ENCODE data around the gene FLACC1. TPM values are rescaled to one million over a fixed set of nuclear protein-coding genes. Genes with fewer than 3 reads are reported as not detected.

The FLACC1 gene
- total and polyA plus RNA-seq, 2 experiments from 2014 or later = 0.10 to 0.27 TPM

DNA sequence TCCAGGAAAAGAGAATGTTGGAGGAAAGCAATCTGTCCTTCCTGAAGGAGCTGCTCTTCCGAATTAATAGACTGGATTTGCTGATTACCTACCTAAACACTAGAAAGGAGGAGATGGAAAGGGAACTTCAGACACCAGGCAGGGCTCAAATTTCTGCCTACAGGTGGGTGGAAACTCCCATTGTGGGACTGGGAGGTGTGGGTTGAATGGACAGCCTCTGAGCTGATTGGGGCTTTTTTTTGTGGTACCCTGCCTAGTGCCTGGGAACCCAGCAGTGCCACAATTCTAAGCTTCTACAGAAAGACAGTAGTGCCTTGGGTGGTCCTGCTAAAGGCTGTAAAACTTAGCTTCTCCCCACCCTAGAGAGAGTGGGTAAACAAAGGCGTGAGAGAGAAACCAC lies 90.5 kb downstream of the FLACC1 start:
- no peaks in the 10 kb centered on the region for H3K9me2 ChIP-seq (ENCODE audit: insufficient read depth)
- Mint-ChIP-seq H3K36me3 (ENCODE audit: low read depth) (no peaks in the 10 kb centered on the region), H3K4me1 (no peaks in the 10 kb centered on the region), H3K27me3 (ENCODE audit: insufficient read depth, low read depth, poor library complexity) (peaks cover 4% of the 10 kb centered on the region), H3K27ac (no peak overlapping the region), H3K9me3 (no peaks in the 10 kb centered on the region; the same call in 2 of the 3 replicates), H3K4me3 (no peak overlapping the region)
- H2AFZ ChIP-seq = no peak overlapping the region
- H3K36me3 ChIP-seq (ENCODE audit: insufficient read depth) = no peaks in the 10 kb centered on the region
- no peaks in the 10 kb centered on the region for H4K20me1 ChIP-seq (replicated peaks; ENCODE audit: insufficient read depth)
- no peak overlapping the region for H3K4me2 ChIP-seq
- no peak overlapping the region for H3K27ac ChIP-seq (ENCODE audit: low read depth)
- no peaks in the 10 kb centered on the region for H3K79me2 ChIP-seq (replicated peaks; ENCODE audit: insufficient read depth)
- no peak overlapping the region for H3K4me3 ChIP-seq
- DNase-seq (ENCODE audit: low spot score) (no peak), ATAC-seq (no peak)
- TF ChIP-seq NANOG (IDR thresholded peaks at IDR 0.05; ENCODE audit: borderline replicate concordance) (no peak), CREB1 (CRISPR knock-in tag; IDR thresholded peaks at IDR 0.05; ENCODE audit: low read depth) (no peak), EZH2phosphoT487 (IDR thresholded peaks at IDR 0.05; ENCODE audit: unreplicated experiment) (no peak), ZNF331 (CRISPR knock-in tag; IDR thresholded peaks at IDR 0.05; ENCODE audit: low read depth) (no peak), ZNF114 (CRISPR knock-in tag; IDR thresholded peaks at IDR 0.05) (no peak)
- no peaks in the 10 kb centered on the region for H3K27me3 ChIP-seq (ENCODE audit: insufficient read depth)
- no peaks in the 10 kb centered on the region for H3K4me1 ChIP-seq (ENCODE audit: insufficient read depth)
- no peaks in the 10 kb centered on the region for H3F3A ChIP-seq (replicated peaks; ENCODE audit: low read depth)

DNA sequence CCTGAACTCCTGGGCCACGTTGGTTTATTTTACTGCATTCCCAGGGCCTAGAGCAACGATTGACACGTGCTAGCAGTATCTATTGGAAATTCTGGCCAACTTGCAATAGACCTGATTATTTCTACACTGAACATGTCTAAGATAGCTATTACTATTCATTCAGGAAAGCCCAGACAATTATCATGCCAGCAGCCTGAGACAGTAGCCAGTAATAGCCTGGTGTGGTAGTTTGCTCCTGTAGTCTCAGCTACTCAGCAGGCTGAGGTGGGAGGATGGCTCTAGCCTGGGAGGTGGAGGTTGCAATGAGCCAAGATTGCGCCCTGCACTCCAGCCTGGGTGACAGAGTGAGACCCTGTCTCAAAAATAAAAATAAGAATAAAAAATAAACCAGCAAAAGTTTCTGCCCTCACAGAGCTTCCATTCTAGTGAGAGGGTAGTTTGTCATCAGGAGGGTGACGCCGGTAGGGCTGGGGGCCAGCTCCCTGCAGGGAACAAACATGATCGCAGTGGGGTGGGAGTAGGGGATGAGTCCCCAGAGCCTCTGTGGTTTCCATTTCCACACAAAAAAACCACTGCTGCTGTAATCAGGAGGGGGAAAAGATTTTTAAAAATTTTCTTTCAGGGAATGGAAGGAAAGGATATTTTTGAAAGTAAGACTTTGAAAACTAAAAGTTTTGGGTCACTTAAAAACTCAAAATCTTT lies 92.5 kb downstream of the FLACC1 start:
- no peaks in the 10 kb centered on the region for H3K79me2 ChIP-seq (replicated peaks; ENCODE audit: insufficient read depth)
- no peak overlapping the region for H3K4me2 ChIP-seq
- no peaks in the 10 kb centered on the region for H3K36me3 ChIP-seq (ENCODE audit: insufficient read depth)
- H3K36me3 Mint-ChIP-seq (ENCODE audit: low read depth) = 0 out of 3 replicates have a peak, but pooled peaks cover 2% of the 10 kb centered on the region
- no peaks in the 10 kb centered on the region for H3K9me2 ChIP-seq (ENCODE audit: insufficient read depth)
- H3K27ac Mint-ChIP-seq = no peak overlapping the region
- ATAC-seq = no peak
- H3K27me3 ChIP-seq (ENCODE audit: insufficient read depth) = no peaks in the 10 kb centered on the region
- no peaks in the 10 kb centered on the region for H4K20me1 ChIP-seq (replicated peaks; ENCODE audit: insufficient read depth)
- no peak overlapping the region for H2AFZ ChIP-seq
- TF ChIP-seq ZNF331 (CRISPR knock-in tag; IDR thresholded peaks at IDR 0.05; ENCODE audit: low read depth) = no peak
- H3K4me1 ChIP-seq (ENCODE audit: insufficient read depth) = no peaks in the 10 kb centered on the region
- DNase-seq (ENCODE audit: low spot score) = no peak
- H3K4me3 Mint-ChIP-seq = no peak overlapping the region
- 0 out of 3 replicates have a peak, but pooled peaks cover 3% of the 10 kb centered on the region for H3K4me1 Mint-ChIP-seq
- H3K27ac ChIP-seq (ENCODE audit: low read depth) = no peak overlapping the region
- peaks cover 4% of the 10 kb centered on the region for H3K27me3 Mint-ChIP-seq (ENCODE audit: insufficient read depth, low read depth, poor library complexity)
- H3K4me3 ChIP-seq = no peak overlapping the region
- H3F3A ChIP-seq (replicated peaks; ENCODE audit: low read depth) = no peaks in the 10 kb centered on the region
- H3K9me3 Mint-ChIP-seq = no peaks in the 10 kb centered on the region; the same call in 2 of the 3 replicates

DNA sequence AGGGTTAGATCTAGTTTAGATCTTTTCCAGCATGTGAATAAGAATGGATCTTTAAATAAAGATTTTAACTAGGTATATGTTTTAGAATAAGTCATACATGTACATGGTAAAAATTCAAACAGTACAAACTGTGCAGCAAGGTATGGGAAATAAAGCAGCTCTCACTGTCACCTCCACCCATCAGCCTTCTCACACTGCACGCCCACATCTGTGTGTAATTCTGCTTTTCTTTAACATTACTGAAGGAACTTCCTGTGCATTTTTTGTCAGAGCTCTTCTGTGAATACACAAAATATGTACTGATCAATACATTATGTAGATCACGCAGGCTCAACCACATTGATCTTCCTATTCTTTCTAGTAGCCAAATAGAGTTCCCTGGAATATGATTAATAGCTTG lies 93.4 kb downstream of the FLACC1 start:
- Mint-ChIP-seq H3K27ac (no peak overlapping the region), H3K4me1 (peaks cover 8% of the 10 kb centered on the region), H3K36me3 (ENCODE audit: low read depth) (0 out of 3 replicates have a peak, but pooled peaks cover 2% of the 10 kb centered on the region), H3K4me3 (no peak overlapping the region), H3K9me3 (no peaks in the 10 kb centered on the region; the same call in 2 of the 3 replicates), H3K27me3 (ENCODE audit: insufficient read depth, low read depth, poor library complexity) (peaks cover 4% of the 10 kb centered on the region)
- Histone ChIP-seq H4K20me1 (replicated peaks; ENCODE audit: insufficient read depth) (no peaks in the 10 kb centered on the region), H3K9me2 (ENCODE audit: insufficient read depth) (0 out of 2 replicates have a peak, but pooled peaks cover 5% of the 10 kb centered on the region), H3K36me3 (ENCODE audit: insufficient read depth) (no peaks in the 10 kb centered on the region), H3K4me2 (no peak overlapping the region), H3K79me2 (replicated peaks; ENCODE audit: insufficient read depth) (no peaks in the 10 kb centered on the region), H3K27ac (ENCODE audit: low read depth) (no peak overlapping the region), H3K27me3 (ENCODE audit: insufficient read depth) (no peaks in the 10 kb centered on the region), H3F3A (replicated peaks; ENCODE audit: low read depth) (no peaks in the 10 kb centered on the region), H3K4me3 (no peak overlapping the region), H2AFZ (no peak overlapping the region), H3K4me1 (ENCODE audit: insufficient read depth) (peaks cover 7% of the 10 kb centered on the region)
- TF ChIP-seq NANOG (IDR thresholded peaks at IDR 0.05; ENCODE audit: borderline replicate concordance) = no peak
- no peak for TF ChIP-seq JUNB (IDR thresholded peaks at IDR 0.05; ENCODE audit: unreplicated experiment)
- TF ChIP-seq ZNF331 (CRISPR knock-in tag; IDR thresholded peaks at IDR 0.05; ENCODE audit: low read depth) = no peak
- TF ChIP-seq ZNF114 (CRISPR knock-in tag; IDR thresholded peaks at IDR 0.05) = no peak
- TF ChIP-seq POLR2AphosphoS5 (IDR thresholded peaks at IDR 0.05; ENCODE audit: low read depth) = no peak
- TF ChIP-seq, protein P1, sequence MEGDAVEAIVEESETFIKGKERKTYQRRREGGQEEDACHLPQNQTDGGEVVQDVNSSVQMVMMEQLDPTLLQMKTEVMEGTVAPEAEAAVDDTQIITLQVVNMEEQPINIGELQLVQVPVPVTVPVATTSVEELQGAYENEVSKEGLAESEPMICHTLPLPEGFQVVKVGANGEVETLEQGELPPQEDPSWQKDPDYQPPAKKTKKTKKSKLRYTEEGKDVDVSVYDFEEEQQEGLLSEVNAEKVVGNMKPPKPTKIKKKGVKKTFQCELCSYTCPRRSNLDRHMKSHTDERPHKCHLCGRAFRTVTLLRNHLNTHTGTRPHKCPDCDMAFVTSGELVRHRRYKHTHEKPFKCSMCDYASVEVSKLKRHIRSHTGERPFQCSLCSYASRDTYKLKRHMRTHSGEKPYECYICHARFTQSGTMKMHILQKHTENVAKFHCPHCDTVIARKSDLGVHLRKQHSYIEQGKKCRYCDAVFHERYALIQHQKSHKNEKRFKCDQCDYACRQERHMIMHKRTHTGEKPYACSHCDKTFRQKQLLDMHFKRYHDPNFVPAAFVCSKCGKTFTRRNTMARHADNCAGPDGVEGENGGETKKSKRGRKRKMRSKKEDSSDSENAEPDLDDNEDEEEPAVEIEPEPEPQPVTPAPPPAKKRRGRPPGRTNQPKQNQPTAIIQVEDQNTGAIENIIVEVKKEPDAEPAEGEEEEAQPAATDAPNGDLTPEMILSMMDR (conservative IDR thresholded peaks at IDR 0.05; ENCODE audit: low read depth in 2 of 2) = no peak
- TF ChIP-seq STAT1 (IDR thresholded peaks at IDR 0.05; ENCODE audit: unreplicated experiment) = no peak
- TF ChIP-seq, protein P2, sequence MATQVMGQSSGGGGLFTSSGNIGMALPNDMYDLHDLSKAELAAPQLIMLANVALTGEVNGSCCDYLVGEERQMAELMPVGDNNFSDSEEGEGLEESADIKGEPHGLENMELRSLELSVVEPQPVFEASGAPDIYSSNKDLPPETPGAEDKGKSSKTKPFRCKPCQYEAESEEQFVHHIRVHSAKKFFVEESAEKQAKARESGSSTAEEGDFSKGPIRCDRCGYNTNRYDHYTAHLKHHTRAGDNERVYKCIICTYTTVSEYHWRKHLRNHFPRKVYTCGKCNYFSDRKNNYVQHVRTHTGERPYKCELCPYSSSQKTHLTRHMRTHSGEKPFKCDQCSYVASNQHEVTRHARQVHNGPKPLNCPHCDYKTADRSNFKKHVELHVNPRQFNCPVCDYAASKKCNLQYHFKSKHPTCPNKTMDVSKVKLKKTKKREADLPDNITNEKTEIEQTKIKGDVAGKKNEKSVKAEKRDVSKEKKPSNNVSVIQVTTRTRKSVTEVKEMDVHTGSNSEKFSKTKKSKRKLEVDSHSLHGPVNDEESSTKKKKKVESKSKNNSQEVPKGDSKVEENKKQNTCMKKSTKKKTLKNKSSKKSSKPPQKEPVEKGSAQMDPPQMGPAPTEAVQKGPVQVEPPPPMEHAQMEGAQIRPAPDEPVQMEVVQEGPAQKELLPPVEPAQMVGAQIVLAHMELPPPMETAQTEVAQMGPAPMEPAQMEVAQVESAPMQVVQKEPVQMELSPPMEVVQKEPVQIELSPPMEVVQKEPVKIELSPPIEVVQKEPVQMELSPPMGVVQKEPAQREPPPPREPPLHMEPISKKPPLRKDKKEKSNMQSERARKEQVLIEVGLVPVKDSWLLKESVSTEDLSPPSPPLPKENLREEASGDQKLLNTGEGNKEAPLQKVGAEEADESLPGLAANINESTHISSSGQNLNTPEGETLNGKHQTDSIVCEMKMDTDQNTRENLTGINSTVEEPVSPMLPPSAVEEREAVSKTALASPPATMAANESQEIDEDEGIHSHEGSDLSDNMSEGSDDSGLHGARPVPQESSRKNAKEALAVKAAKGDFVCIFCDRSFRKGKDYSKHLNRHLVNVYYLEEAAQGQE (IDR thresholded peaks at IDR 0.05; ENCODE audit: unreplicated experiment) = no peak
- no peak for TF ChIP-seq EZH2phosphoT487 (IDR thresholded peaks at IDR 0.05; ENCODE audit: unreplicated experiment)
- TF ChIP-seq, protein P3, sequence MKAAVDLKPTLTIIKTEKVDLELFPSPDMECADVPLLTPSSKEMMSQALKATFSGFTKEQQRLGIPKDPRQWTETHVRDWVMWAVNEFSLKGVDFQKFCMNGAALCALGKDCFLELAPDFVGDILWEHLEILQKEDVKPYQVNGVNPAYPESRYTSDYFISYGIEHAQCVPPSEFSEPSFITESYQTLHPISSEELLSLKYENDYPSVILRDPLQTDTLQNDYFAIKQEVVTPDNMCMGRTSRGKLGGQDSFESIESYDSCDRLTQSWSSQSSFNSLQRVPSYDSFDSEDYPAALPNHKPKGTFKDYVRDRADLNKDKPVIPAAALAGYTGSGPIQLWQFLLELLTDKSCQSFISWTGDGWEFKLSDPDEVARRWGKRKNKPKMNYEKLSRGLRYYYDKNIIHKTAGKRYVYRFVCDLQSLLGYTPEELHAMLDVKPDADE (IDR thresholded peaks at IDR 0.05) = no peak
- DNase-seq (ENCODE audit: low spot score) = no peak
- no peak for ATAC-seq
